HG02884 (cell line): ENCODE results near the gene LRRC14B.
"Not testable (repeated sequence)": the region's sequence is repeated elsewhere in the genome, so short reads cannot be mapped to it uniquely, and the experiment has no call there.

Experiments
- ATAC-seq: cut with Tn5 transposase; IDR thresholded peaks from one replicate; pipeline ENCODE4 v1.9.1; 2021; ENCODE audit warnings: mild to moderate bottlenecking, moderate library complexity; ENCODE audit not compliant: unreplicated experiment

The LRRC14B gene

DNA sequence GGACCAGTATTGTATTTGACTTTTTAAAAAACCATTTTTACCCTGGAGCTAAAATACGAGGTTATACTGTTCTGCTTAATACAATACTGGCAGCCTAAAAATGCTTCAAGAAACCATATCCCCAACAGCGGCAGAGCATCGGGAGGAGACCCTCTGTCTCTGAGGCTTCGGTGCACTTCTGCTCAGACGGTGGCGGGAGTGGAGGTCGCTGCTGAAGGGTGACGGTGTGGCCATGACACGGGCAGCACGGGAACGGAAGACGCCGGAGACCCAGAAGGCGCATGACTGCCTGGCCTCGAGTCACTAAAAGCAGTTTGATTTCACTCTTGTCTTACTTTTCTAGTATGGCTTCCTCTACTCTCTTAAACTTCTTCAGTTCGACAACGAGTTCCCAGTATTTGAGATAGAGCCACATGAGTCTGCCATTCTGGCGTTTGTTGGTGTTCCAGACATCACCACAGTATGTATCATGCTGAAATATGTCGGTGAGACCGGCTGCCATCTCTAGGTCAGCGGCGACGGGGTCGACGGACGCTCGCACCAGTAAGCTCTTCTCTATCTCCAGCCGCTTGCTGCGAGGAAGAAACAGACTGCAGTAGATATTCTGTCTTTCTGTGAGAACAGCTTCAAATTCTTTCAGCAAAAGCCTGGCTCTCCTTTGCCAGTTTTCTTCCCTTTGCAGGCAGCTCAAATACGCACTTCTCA, 13.8 kb downstream of the LRRC14B start:
- no peak for ATAC-seq

DNA sequence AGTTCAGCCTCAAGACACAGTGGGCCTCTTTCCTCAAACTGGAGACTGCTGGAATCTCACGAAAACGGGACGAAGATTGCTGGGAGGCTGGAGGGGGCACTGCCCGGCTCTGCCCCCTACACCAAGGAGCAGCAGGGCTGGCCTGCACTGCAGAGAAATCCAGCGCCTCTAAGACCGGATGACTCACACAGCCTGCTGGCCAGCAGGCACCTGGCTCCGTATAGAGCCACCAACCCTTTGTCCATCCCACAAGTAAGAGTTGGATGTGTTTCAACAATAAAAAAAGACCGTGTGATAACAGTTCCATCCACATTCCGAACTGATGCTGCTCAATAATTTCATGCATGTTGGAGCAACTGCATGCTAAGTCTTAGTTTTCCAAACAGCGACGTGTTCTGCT, 15.1 kb downstream of the LRRC14B start:
- no peak for ATAC-seq

DNA sequence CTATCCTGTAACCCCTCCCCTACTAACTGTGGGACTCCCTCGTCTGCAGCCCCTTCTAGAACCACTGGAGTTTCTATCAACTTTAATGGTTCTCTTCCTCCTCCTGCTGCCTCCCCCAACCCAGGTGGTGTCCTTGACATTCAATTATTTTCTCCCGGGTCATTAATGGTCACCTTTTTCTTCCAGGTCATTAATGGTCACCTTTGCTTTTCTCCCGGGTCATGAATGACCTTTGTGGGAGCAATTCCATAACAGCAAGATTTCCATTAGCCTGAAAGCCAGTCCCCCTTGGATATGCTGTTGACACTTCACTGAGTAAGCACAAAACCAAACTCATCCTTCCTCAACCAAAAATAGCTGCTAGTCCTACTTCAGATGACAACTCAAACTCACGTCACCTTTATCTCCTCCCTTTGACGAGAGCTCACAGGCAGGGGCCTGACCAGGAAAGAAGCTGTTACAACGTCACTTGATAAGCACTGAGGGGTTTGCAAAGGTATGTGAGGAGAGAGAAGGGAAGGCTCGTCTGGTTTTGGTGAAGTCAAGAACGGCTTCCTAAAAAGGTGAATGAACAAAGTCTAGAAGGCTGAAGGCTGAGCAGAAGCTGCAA, 15.7 kb downstream of the LRRC14B start:
- no peak for ATAC-seq

DNA sequence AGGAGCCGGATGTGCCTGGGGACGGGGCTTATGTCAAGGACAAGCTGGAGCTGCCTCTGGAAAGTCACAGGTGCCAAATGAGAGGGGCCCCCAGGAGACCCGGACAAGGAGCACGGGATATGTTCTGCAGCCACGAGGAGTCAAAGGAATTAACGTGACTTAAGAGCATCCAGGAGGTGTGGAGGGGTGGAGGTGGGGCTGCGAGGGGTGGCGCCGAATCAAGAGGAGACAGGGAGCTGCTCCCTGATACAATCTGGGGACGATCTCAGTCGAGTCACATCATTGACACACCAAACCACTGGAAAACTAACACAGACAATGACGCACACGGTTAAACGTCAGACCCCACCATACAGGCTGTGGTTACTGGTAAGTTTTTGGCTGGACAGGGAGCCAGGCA, 16.3 kb downstream of the LRRC14B start:
- no peak for ATAC-seq

DNA sequence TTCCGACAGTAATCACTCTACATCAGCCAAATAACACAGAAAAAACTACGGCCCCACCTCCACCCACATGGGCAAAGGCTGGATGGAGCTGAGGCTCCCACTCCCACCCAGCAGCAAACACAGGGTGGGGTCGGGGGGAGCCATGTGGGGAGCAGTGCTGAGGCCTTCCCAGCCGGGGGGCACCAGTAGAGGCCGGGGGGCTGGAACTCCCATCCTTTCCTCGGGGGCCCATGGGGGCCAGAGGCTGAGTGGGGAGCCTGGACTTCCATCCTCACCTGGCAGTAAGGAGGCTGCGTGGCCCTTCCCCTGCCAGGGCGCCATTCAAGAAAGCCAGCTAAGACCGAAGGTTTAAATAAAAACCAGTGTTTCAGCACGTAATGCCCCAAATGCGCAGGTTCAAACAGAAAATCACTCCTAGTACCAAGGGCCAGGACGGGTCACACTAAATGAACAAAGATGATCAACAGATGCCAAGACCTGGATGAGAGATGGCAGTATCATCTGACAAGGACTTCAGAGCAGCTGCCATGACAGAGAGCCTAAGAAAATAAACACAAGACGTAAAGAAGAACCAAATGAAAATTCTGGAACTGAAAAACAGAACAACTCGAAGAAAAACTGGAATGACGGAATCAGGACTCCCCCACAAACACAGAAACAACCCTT, 17.3 kb downstream of the LRRC14B start:
- no peak for ATAC-seq

DNA sequence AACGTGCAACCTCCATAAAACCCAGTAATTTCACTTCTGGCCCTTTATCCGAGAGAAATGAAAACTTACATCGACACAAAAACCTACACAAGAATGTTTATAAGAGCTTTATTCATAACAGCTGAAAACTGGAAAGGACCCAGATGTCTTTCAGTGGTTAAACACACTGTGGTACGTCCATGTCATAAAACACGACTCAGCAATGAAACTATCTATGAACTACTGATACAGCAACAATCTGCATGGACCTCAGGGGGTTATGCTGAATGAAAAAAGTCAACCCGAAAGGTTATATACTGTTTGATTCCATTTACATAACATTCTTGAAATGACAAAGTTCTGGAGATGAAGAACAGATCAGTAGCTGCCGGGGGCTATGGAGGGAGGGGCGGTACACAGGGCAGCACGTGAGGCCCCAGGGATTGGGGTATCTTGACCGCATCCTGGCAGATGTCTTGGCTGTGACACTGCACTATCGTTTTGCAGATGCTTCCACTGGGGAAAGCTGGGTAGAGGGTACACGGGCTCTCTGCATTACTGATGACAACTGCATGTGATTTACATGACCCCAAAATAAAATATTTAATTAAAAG, 22.6 kb downstream of the LRRC14B start:
- no peak for ATAC-seq

DNA sequence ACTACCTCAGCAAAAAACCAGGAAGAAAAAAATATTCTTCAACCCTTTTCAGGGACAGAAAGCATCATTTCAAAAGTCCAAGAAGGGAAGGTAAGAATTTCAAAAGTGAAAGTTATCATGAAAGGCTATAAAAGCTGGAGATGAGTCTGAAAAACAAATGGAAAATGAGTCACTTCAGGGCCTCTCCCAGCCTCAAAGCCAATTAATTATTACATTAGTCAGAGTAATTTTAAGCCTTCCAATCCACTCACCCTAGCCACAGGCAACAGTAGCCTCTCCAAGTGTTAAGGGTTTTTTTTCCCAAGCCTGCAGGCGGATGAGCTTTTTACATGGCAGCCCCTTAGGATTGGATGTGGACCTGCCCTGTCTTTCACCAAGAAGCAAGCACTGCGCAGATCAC, 24.0 kb downstream of the LRRC14B start:
- ATAC-seq: not testable (repeated sequence)

DNA sequence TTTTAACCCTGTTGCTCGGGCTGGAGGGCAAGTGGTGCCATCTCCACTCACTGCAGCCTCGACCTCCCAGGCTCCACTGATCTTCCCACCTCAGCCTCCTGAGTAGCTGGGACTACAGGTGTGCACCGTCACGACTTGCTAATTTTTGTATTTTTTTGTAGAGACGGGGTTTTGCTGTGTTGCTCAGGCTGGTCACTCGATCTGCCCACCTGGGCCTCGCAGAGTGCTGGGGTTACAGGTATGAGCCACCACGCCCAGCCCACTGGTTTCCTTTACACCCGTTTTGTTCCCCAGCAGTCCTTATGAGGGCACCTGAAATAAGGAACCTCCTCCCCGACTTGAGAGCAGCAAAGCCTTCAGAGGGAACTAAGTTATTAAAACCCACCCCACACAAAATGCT, 24.8 kb downstream of the LRRC14B start:
- not testable (repeated sequence) for ATAC-seq

DNA sequence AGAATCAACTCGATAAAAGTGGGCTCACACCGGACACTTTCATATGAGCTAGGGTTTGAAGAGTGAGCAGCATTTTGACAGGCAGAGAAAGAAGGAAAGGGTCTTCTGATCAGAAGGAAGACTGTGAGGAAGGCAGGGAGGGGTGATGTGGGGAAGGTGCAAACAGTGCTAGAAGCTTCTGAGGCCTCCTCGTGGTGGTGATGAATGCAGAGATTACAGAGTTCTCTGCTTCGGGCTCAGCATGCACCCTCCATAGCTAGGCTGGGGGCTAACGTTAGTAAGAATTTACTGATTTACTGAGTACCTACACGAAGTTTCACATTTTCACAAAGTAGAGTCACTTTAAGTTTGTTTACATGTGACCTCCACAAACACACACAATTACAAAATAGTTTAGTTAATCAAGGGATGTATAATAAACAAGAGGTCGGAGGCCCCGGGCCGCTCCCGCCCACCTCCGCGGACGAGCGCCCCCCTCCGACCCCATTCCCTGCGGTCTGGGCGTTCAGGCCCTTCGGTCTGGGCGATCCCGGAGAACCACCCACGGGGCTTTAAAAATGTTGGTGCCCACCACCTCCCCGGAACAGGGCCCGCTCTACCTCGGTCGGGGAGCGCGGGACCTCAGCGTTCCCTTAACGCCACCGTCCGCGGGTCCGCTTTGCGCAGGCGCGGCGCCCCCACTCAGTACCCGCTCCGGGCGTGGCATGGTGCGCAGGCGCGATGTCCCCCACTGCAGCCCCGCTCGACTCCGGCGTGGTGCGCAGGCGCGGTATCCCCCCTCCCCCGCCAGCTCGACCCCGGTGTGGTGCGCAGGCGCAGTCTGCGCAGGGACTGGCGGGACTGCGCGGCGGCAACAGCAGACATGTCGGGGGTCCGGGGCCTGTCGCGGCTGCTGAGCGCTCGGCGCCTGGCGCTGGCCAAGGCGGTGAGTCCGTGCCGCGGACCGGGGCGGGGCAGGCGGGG, 26.5 kb downstream of the LRRC14B start, which contains the start of the genes CCDC127 and SDHA:
Gene CCDC127 (minus strand): TSS at position 660 of the 963 bp plus-strand sequence. CDS start 1,304 bp downstream, outside the sequence.
Gene SDHA (plus strand): TSS at position 827 of the 963 bp plus-strand sequence. CDS start 36 bp downstream, at position 863.
- ATAC-seq: peak; percentile 63

DNA sequence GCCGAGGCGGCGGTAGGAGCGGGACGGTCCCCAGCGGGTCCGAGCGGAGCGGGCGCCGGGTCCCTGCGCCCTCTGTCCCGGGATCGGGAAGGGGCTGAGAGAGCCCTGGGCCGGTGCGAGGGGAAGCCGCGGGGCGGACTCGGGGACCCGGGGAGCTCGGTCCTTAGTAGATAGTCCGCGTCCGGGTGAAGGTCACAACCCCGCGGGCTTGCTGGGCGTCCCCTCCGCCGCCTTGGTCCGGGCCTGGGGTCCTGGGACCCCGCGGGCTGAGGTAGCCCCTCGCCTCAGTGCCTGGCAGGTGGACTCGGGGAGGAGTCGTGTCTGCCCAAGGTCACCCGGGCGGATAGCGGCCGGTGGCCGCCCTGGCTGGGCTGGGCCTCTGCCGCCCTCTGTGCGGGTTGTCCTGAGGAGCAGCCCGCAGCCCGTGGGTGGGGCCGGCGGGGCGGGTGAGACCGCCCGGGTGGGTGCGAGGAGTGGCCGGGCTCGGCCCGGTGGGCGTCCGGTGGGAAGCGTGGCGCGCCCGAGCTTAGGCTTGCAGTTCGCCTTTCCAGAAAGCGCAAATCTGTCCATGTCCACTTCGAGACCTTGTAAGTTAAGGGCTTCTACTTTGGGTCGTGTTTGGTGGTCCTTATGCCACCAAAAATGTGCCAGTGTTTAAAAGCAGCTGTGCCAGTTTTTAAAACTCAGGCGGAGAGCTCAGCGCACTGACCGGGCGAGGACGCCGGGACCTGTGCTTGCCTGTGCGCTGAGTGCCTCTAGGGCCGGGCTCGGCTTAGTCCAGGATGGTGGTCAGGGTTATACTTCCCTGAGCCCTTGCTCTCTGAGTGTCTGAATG, 27.4 kb downstream of the LRRC14B start:
- peak; percentile 15 for ATAC-seq

DNA sequence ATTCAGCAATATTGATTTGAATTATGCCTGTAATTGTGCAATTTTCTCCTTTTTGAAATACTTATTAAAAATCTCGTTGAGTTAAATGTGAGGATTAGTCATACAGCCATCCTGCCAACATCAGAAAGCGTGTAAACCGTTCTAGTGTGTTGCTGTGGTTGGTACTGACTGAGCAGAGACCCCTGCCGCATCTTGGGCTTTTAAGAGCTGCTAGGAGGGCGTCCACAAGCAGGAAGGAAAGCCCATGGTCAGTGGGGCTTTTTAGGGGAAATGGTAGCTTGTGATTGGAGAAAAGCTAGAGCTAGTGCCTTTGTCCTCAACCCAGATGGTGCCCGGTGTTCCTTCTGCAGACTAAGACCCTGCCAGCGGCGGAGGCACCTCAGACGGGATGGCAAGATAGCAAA, 28.2 kb downstream of the LRRC14B start:
- no peak for ATAC-seq

DNA sequence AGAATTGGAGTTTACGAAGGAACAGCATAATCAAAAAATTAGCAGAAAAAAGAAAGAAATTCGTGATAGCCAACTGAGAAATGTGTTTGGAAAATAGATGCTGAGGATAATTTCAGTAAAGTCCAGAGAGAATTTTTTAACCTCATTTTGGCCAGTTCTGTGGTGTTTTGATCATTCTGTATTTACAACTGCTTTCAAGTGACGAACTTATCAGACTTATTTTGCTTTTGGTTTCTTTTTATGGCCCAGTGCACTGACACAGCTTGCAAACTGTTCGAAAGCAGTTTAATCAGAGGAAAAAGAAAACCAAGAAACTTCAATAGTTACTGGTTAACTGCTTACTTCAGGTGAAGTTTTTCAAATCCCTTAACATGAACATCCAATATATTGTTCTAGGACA, 28.7 kb downstream of the LRRC14B start:
- peak; percentile 38 for ATAC-seq

DNA sequence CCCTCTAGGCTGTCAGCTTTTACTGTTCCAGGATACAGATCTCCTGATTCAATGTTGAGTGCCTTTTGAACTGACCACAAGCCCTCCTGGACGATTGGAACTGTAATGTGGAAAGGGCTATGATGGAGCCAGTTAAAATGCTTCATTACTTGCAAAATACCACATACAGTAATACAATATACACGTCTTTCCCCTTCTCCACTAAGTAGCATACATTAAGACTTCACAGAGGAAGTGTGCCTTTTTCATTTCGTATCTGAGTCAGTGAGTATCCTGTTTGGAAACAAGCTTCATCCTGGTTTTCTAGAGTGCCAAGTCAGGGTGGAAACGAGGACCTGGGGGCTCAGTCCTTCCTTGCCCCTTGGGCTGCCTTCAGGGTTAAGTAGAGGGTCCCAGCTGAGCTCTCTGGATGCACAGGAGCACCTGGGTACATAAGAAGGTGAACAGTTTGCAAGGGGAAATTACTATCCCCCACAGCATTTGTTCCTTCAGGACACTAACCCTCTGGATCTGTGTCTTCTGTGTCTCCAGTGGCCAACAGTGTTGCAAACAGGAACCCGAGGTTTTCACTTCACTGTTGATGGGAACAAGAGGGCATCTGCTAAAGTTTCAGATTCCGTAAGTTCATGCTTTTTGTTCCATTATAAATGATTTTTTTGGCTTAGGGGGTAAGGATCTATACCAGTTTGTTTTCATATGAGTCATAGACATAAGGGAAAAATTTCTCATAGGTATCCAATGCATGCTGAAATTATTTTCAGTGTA, 31.8 kb downstream of the LRRC14B start:
- not testable (repeated sequence) for ATAC-seq

DNA sequence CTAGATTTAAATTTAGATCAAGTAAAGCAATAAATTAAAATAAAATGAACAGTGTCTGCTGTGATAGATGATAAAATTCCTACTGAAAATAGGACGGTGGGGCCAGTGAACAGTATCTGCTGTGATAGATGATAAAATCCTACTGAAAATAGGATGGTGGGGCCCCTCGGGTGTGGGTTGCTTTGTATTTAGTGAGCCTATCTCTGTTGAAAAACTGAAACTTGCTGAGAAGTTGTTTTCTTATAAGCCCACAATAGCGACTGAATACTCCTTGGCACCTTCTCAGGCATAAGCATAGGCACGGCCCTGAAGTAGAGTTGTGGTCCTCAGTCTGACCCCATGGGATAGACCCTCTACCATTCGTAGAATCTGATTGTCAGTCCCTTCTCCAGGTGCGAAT, 32.5 kb downstream of the LRRC14B start:
- no peak for ATAC-seq

DNA sequence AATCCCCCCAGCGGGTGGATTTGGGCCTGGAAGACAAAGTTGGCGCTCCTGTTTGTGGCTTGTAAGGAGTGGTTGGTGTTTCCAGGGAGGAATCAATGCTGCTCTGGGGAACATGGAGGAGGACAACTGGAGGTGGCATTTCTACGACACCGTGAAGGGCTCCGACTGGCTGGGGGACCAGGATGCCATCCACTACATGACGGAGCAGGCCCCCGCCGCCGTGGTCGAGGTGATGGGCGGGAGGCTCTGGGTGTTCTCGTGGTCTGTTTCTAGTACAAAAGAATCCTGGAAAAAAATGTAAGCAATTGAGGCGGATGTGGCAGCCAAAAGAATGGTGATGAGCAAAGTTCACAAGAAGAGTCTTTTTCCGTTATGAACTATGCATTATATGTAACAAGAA, 34.0 kb downstream of the LRRC14B start:
- no peak for ATAC-seq

DNA sequence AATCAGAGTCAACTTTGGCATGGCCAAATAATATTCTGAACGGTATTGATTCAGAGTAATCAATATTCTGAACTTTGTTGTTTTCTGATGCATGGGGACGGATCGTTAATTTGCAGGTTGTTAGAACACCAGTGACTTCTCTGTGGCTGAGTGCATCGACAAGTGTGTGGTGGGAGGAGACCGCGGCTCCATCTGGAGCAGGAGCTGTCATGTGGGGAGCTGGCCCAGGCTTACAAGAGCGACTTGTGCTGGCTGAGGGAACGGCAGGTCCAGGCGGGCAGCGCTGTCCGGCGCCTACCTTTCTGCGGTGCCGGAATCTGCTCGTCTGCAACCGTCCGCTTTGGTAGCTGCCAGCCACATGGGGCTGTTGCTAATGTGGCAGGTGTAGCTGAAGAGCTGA, 36.1 kb downstream of the LRRC14B start:
- ATAC-seq: not testable (repeated sequence)

DNA sequence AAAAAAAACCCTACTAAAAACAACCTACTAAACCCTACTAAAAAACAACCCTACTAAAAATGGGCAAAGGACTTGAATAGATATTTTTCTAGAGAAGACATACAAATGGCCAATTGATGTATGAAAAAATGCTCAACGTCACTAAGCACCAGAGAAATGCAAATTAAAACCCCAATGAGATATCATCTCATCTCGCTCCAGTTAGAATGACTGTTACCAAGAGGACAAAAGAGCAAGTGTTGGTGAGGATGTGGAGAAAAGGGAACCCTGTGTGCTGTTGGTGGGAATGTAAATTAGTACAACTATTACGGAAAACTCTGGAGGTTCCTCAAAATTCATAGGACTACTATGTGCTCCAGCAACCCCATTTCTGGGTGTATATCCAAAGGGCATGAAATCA, 37.6 kb downstream of the LRRC14B start:
- ATAC-seq: no peak

DNA sequence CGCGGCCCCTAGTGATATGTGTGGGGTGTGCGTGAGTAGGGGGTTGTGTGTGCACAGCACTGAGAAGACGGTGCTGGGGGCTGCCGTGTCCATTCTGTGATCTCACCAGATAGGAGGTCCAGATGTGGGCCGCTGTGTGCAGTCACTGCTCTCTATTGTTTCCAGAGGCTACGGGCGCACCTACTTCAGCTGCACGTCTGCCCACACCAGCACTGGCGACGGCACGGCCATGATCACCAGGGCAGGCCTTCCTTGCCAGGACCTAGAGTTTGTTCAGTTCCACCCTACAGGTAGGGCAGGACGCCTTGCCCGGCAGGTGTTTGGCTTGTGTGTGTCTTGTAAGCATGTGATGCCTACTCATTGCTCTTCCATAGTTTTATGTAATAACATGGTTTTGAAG, 39.4 kb downstream of the LRRC14B start:
- no peak for ATAC-seq

DNA sequence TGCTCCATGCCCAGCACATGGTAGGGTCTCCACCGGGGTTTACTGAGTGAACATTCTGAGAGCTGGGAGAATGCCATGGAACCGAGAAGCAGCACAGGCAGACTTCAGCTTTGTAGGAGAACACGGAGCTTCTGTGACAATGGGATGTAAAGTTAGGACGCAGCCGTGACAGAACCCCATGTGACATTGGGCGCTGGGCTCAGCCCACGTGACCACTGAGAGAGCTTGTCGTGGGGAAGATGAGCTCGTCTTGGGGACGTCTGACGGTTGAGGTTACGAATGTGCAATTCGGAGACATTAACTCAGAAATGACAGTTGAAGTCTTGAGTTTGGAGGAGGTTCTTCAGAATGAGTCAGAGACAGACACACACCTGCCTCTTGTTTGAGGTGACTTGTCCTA, 40.4 kb downstream of the LRRC14B start:
- no peak for ATAC-seq
